HepG2 (cell line): ENCODE results near the gene EAF1. TPM values are rescaled to one million over a fixed set of nuclear protein-coding genes. Genes with fewer than 3 reads are reported as not detected.
A peak's percentile ranks its signal among the peaks of the same experiment; 100 is the strongest.
"Not testable (repeated sequence)": the region's sequence is repeated elsewhere in the genome, so short reads cannot be mapped to it uniquely, and the experiment has no call there.

ENCODE experiments used
- ATAC-seq: fragments of 200-7000 bp; cut with Tn5 transposase; 3 replicates; pipeline ENCODE4 v1.9.1; 2020; ENCODE audit warnings: mild to moderate bottlenecking, moderate library complexity
- BruUV-seq: library from RNA; stranded (reverse); fragments of 400-500 nt; replicated peaks from 2 replicates; lab custom pipeline; 2021; lab: Mats Ljungman, UMichigan
- CTCF ChIA-PET: fragments of 300-600 bp; formaldehyde crosslinking; extraction: SDS; loops from one replicate; lab custom pipeline; 2021; ENCODE audit warnings: low total read pairs, inconsistent platforms, low intra/inter-chr PET ratio; lab: Yijun Ruan, JAX
- POLR2A ChIA-PET: fragments of 350-600 bp; sonication (Branson Sonifier 250); formaldehyde crosslinking; loops from one replicate; lab custom pipeline; 2020; ENCODE audit warnings: antibody characterized with exemption, inconsistent platforms; lab: Yijun Ruan, JAX
- DNase-seq: peaks from one replicate; pipeline ENCODE4 v3.0.0-alpha.2; 2015; ENCODE audit warnings: low spot score
- FAIRE-seq: peaks from 3 replicates; lab custom pipeline; 2011; peaks lifted over from hg19 to GRCh38; lab: Jason Lieb, UNC
- H2AFZ ChIP-seq: one replicate; pipeline ENCODE4 v1.6.1; 2011; ENCODE audit warnings: low read length, inconsistent platforms
- H3K27ac ChIP-seq: fragments of 300-600 bp; 3 replicates; pipeline ENCODE4 v1.8.0; 2011; ENCODE audit warnings: mixed run types, mild to moderate bottlenecking, mixed read lengths, low read length, inconsistent platforms; ENCODE audit not compliant: insufficient read depth; ENCODE audit errors: extremely low read length
- H3K27me3 ChIP-seq, 2 experiments: fragments of 200-600 bp in 1 of 2; 2 replicates in 1 of 2; 3 replicates in 1 of 2; pipeline versions ENCODE4 v1.6.0 to v1.8.0; 2011; ENCODE audit warnings: low read length in 2 of 2, mild to moderate bottlenecking in 2 of 2, moderate library complexity in 2 of 2, inconsistent platforms in 1 of 2; ENCODE audit not compliant: insufficient read depth in 2 of 2, control insufficient read depth in 1 of 2
- H3K36me3 ChIP-seq, 2 experiments: fragments of 200-600 bp in 1 of 2; replicated peaks in 1 of 2; 2 replicates in 1 of 2; 3 replicates in 1 of 2; pipeline versions ENCODE4 v1.5.1 to v1.8.0; 2011; ENCODE audit warnings: low read length in 2 of 2, inconsistent platforms in 1 of 2; ENCODE audit not compliant: insufficient read depth in 2 of 2, control insufficient read depth in 1 of 2
- H3K4me1 ChIP-seq: 2 replicates; pipeline ENCODE4 v1.5.1; 2012; ENCODE audit warnings: low read length, inconsistent platforms; ENCODE audit not compliant: insufficient read depth
- H3K4me2 ChIP-seq: 2 replicates; pipeline ENCODE4 v1.6.0; 2011; ENCODE audit warnings: low read depth, low read length, inconsistent platforms
- H3K4me3 ChIP-seq, 3 experiments: fragments of 200-600 bp in 1 of 3; sonication (generic), shearing (Covaris generic) in 1 of 3; replicated peaks in 1 of 3; 2 replicates each; pipeline ENCODE4 v1.5.1; 2011 to 2016; ENCODE audit warnings: low read length in 3 of 3, inconsistent platforms in 2 of 3, low read depth in 2 of 3, mild to moderate bottlenecking in 2 of 3, control low read depth in 1 of 3, mixed read lengths in 1 of 3; ENCODE audit not compliant: insufficient read depth in 1 of 3
- H3K79me2 ChIP-seq: one replicate; pipeline ENCODE4 v1.6.1; 2011; ENCODE audit warnings: low read length, inconsistent platforms; ENCODE audit not compliant: insufficient read depth
- H3K9ac ChIP-seq: 2 replicates; pipeline ENCODE4 v1.6.0; 2011; ENCODE audit warnings: mild to moderate bottlenecking, low read depth, low read length, inconsistent platforms; ENCODE audit not compliant: insufficient read depth
- H3K9me3 ChIP-seq: 2 replicates; pipeline ENCODE4 v1.5.1; 2012; ENCODE audit warnings: mild to moderate bottlenecking, low read length
- H4K20me1 ChIP-seq: 2 replicates; pipeline ENCODE4 v1.6.0; 2011; ENCODE audit warnings: inconsistent platforms, mild to moderate bottlenecking, low read length, moderate library complexity; ENCODE audit not compliant: insufficient read depth
- ELF1 ChIP-seq: sonication (generic); formaldehyde crosslinking; IDR thresholded peaks from 2 replicates; pipeline ENCODE4 v1.4.0; 2020; ENCODE audit warnings: missing genetic modification reagents
- HDAC2 ChIP-seq: sonication (generic); formaldehyde crosslinking; IDR thresholded peaks from 2 replicates; pipeline ENCODE4 v1.4.0; 2020; ENCODE audit warnings: missing genetic modification reagents
- HNF4A ChIP-seq: sonication (generic); formaldehyde crosslinking; IDR thresholded peaks from 2 replicates; pipeline ENCODE4 v1.4.0; 2020; ENCODE audit warnings: missing genetic modification reagents
- MIXL1 ChIP-seq: IDR thresholded peaks from 2 replicates; pipeline ENCODE4 v1.6.1; 2016
- RXRB ChIP-seq: IDR thresholded peaks from 2 replicates; pipeline ENCODE4 v1.6.1; 2016; ENCODE audit warnings: borderline replicate concordance, missing genetic modification reagents, missing compliant biosample characterization
- SOX6 ChIP-seq, 2 experiments: fragments of 450-650 bp in 1 of 2; sonication (generic) in 1 of 2; formaldehyde crosslinking in 1 of 2; IDR thresholded peaks; 2 replicates each; pipeline versions ENCODE4 v1.4.0 to v1.6.1; 2017 to 2020; ENCODE audit warnings: antibody characterized with exemption in 1 of 2, mild to moderate bottlenecking in 1 of 2, missing genetic modification reagents in 1 of 2
- TCF7 ChIP-seq: sonication (generic); IDR thresholded peaks from 2 replicates; pipeline ENCODE4 v1.6.1; 2016; ENCODE audit warnings: antibody characterized with exemption, low read depth
- TERF1 ChIP-seq: sonication (generic); formaldehyde crosslinking; IDR thresholded peaks from 2 replicates; pipeline ENCODE4 v1.8.0; 2022; ENCODE audit warnings: mild to moderate bottlenecking, missing genetic modification reagents, moderate library complexity
- TOE1 ChIP-seq: sonication (generic); formaldehyde crosslinking; IDR thresholded peaks from 2 replicates; pipeline ENCODE4 v1.4.0; 2020; ENCODE audit warnings: mild to moderate bottlenecking, missing genetic modification reagents
- TRIM24 ChIP-seq: sonication (generic); formaldehyde crosslinking; IDR thresholded peaks from 2 replicates; pipeline ENCODE4 v1.8.0; 2022; ENCODE audit warnings: mild to moderate bottlenecking, missing genetic modification reagents
- ZNF792 ChIP-seq: IDR thresholded peaks from 2 replicates; pipeline ENCODE4 v1.6.1; 2016
- ZSCAN31 ChIP-seq: sonication (generic); formaldehyde crosslinking; IDR thresholded peaks from 2 replicates; pipeline ENCODE4 v1.5.0; 2020; ENCODE audit warnings: low read depth, mild to moderate bottlenecking, missing genetic modification reagents
- WGBS: methylation state at CpG from one replicate; pipeline ENCODE4 v1.1.6; 2017; ENCODE audit warnings: low lambda C conversion rate; 5-methylcytosine and 5-hydroxymethylcytosine counted together
- in situ Hi-C: cut with HindIII; loops from 2 replicates; pipeline ENCODE4 v1.10.0; 2017; ENCODE audit warnings: low pct_unique_long_range_greater_than_20kb; ENCODE audit not compliant: extremely low pct_ligation_motif_present
- intact Hi-C: fragments of 100-400 bp; cut with micrococcal nuclease; formaldehyde crosslinking; loops from one replicate; pipeline ENCODE4 v1.10.0; 2022; ENCODE audit not compliant: unreplicated experiment
- polyA plus RNA-seq, 8 experiments: library from polyadenylated mRNA; depleted of rRNA in 3 of 8; stranded (reverse) in 7 of 8; unstranded in 1 of 8; fragments of >200 nt; fragmentation: Illumina TruSeq in 4 of 8; extraction: Trizol in 4 of 8; gene quantifications; 2 replicates each; pipeline versions ENCODE4 v1.2.1 to v1.2.3, GENCODE V29; 2011 to 2016; ENCODE audit warnings: low read depth in 4 of 8, missing spikeins in 1 of 8, mixed read lengths in 1 of 8; ENCODE audit not compliant: insufficient read depth in 1 of 8
- total RNA-seq, 5 experiments: library from RNA; depleted of rRNA; stranded (reverse); fragments of >200 nt; fragmentation: Illumina TruSeq; extraction: Trizol; gene quantifications; 2 replicates each; pipeline ENCODE4 v1.2.3, GENCODE V29; 2016; ENCODE audit warnings: low read depth in 1 of 5
- TF ChIP-seq, protein P1 (sequence below): sonication (generic); formaldehyde crosslinking; IDR thresholded peaks from 2 replicates; pipeline ENCODE4 v1.8.0; 2022; ENCODE audit warnings: mild to moderate bottlenecking, missing genetic modification reagents; ENCODE audit not compliant: insufficient replicate concordance

The EAF1 gene
- total and polyA plus RNA-seq, 2 of the 13 experiments (the other 11 are each of a cell fraction or from before 2014, with no cell fraction given), result 8.1 to 30.0 TPM

- TF ChIP-seq, protein P1, sequence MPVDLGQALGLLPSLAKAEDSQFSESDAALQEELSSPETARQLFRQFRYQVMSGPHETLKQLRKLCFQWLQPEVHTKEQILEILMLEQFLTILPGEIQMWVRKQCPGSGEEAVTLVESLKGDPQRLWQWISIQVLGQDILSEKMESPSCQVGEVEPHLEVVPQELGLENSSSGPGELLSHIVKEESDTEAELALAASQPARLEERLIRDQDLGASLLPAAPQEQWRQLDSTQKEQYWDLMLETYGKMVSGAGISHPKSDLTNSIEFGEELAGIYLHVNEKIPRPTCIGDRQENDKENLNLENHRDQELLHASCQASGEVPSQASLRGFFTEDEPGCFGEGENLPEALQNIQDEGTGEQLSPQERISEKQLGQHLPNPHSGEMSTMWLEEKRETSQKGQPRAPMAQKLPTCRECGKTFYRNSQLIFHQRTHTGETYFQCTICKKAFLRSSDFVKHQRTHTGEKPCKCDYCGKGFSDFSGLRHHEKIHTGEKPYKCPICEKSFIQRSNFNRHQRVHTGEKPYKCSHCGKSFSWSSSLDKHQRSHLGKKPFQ, result no peak
- TF ChIP-seq TOE1 (CRISPR knock-in tag), result no peak
These were observed 28.9 kb downstream of the EAF1 start (continued) for GRCh38 chr3:15456321-15456720.

GRCh38 chr3:15456915-15457314, 29.5 kb downstream of the EAF1 start:
- H3K4me2 ChIP-seq, DNase-seq, H2AFZ ChIP-seq, H3K27ac ChIP-seq, H3K79me2 ChIP-seq, POLR2A ChIA-PET, ATAC-seq, BruUV-seq, H3K9ac ChIP-seq, H3K36me3 ChIP-seq, FAIRE-seq, CTCF ChIA-PET, in situ Hi-C loops, H4K20me1 ChIP-seq, H3K27me3 ChIP-seq, H3K9me3 ChIP-seq, H3K4me1 ChIP-seq, intact Hi-C loops, H3K4me3 ChIP-seq: not testable (repeated sequence)
- 73% methylated on average over 10 of the region's 10 CpGs for WGBS

- peak; percentile 12 for DNase-seq
- no peak overlapping the region for H3K27ac ChIP-seq
- H4K20me1 ChIP-seq, result no peaks in the 10 kb centered on the region
- CTCF ChIA-PET, result no interaction called here
- POLR2A ChIA-PET, result no interaction called here
- in situ Hi-C loops (no loop called here), intact Hi-C loops (no loop called here)
- no peaks in the 10 kb centered on the region for H3K79me2 ChIP-seq
- H3K36me3 ChIP-seq, result no peaks in the 10 kb centered on the region
- no peak overlapping the region; a peak in 1 of 6 replicates for H3K4me3 ChIP-seq
- H3K9ac ChIP-seq, result no peak overlapping the region
- H3K27me3 ChIP-seq, result no peaks in the 10 kb centered on the region
- H2AFZ ChIP-seq, result no peak overlapping the region
- peaks cover 7% of the 10 kb centered on the region for H3K4me1 ChIP-seq
- no peaks in the 10 kb centered on the region for H3K9me3 ChIP-seq
- FAIRE-seq, result no peak
- 35% methylated on average over 7 of the region's 7 CpGs for WGBS
- no TSS peak for BruUV-seq
- H3K4me2 ChIP-seq, result peak overlapping the region; percentile 48
- ATAC-seq, result peak; percentile 43
- 0 out of 2 replicates have a peak, but pooled peaks have one; percentile 3 for TF ChIP-seq TCF7
- no peak for TF ChIP-seq TRIM24 (CRISPR knock-in tag)
- TF ChIP-seq ELF1 (CRISPR knock-in tag), result peak; percentile 56
- 0 out of 2 replicates have a peak, but pooled peaks have one; percentile 17 for TF ChIP-seq HDAC2 (CRISPR knock-in tag)
- TF ChIP-seq MIXL1, result no peak
- TF ChIP-seq ZSCAN31 (CRISPR knock-in tag), result no peak
- no peak for TF ChIP-seq TERF1 (CRISPR knock-in tag)
- no peak for TF ChIP-seq ZNF792 (CRISPR knock-in tag)
- no peak for TF ChIP-seq SOX6 (IDR thresholded peaks at IDR 0.05)
- TF ChIP-seq SOX6 (CRISPR knock-in tag; IDR thresholded peaks at IDR 0.05), result no peak
- TF ChIP-seq RXRB (CRISPR knock-in tag), result 0 out of 2 replicates have a peak, but pooled peaks have one; percentile 33
- peak; percentile 64 for TF ChIP-seq HNF4A (CRISPR knock-in tag)
These were observed 30.9 kb downstream of the EAF1 start for GRCh38 chr3:15458212-15458780.
